A673 (cell line): ENCODE results near the gene APLNR. TPM values are rescaled to one million over a fixed set of nuclear protein-coding genes. Genes with fewer than 3 reads are reported as not detected.

Source experiments
- BruUV-seq: library from RNA; stranded (reverse); fragments of 400-500 nt; replicated peaks from 2 replicates; lab custom pipeline; 2021; lab: Mats Ljungman, UMichigan
- CTCF ChIA-PET: fragments of 300-600 bp; sonication (Branson Sonifier 250); formaldehyde crosslinking; loops from one replicate; lab custom pipeline; 2022; ENCODE audit warnings: antibody characterized with exemption; lab: Charles Lee
- POLR2A ChIA-PET: fragments of 300-600 bp; sonication (Branson Sonifier 250); formaldehyde crosslinking; loops from one replicate; lab custom pipeline; 2022; ENCODE audit warnings: antibody characterized with exemption; ENCODE audit not compliant: low non-redundant PET; lab: Charles Lee
- DNase-seq: peaks from one replicate; pipeline ENCODE4 v3.0.0-alpha.2; 2015; ENCODE audit warnings: low spot score
- H3K27ac ChIP-seq: fragments of 200-600 bp; sonication (generic); 2 replicates; pipeline ENCODE4 v1.5.1; 2016; ENCODE audit warnings: mixed run types, low read depth, mild to moderate bottlenecking, mixed read lengths, antibody characterized with exemption, low read length; ENCODE audit not compliant: poor library complexity, severe bottlenecking
- H3K27me3 ChIP-seq: fragments of 200-600 bp; sonication (generic); replicated peaks from 2 replicates; pipeline ENCODE4 v1.6.1; 2017; ENCODE audit warnings: mixed run types, low read depth, mild to moderate bottlenecking, mixed read lengths, antibody characterized with exemption, low read length; ENCODE audit not compliant: insufficient read depth, poor library complexity
- H3K36me3 ChIP-seq: fragments of 200-600 bp; sonication (generic); 2 replicates; pipeline ENCODE4 v1.6.1; 2016; ENCODE audit warnings: mixed run types, mild to moderate bottlenecking, mixed read lengths, antibody characterized with exemption, low read length; ENCODE audit not compliant: insufficient read depth, poor library complexity, severe bottlenecking
- H3K4me1 ChIP-seq: fragments of 200-600 bp; sonication (generic); 2 replicates; pipeline ENCODE4 v1.6.1; 2017; ENCODE audit warnings: mixed run types, mild to moderate bottlenecking, mixed read lengths, antibody characterized with exemption, low read length; ENCODE audit not compliant: insufficient read depth, poor library complexity, severe bottlenecking
- H3K4me3 ChIP-seq: fragments of 200-600 bp; sonication (generic); 2 replicates; pipeline ENCODE4 v1.5.1; 2016; ENCODE audit warnings: low read depth, mixed run types, mild to moderate bottlenecking, mixed read lengths, low read length; ENCODE audit not compliant: poor library complexity, severe bottlenecking
- H3K9me3 ChIP-seq: fragments of 200-600 bp; sonication (generic); 2 replicates; pipeline ENCODE4 v1.6.1; 2016; ENCODE audit warnings: mixed run types, low read depth, mild to moderate bottlenecking, mixed read lengths, antibody characterized with exemption, low read length; ENCODE audit not compliant: poor library complexity, severe bottlenecking
- CTCF ChIP-seq: fragments of 300-800, 200-600 bp; sonication (generic); conservative IDR thresholded peaks from 2 replicates; pipeline ENCODE4 v1.5.1; 2017; ENCODE audit warnings: low read depth, mild to moderate bottlenecking, antibody characterized with exemption, low read length, moderate library complexity, mixed read lengths
- EZH2 ChIP-seq: fragments of 200-600 bp; sonication (generic); IDR thresholded peaks from 2 replicates; pipeline ENCODE4 v1.6.1; 2017; ENCODE audit warnings: borderline replicate concordance, low read depth, mild to moderate bottlenecking, mixed read lengths, antibody characterized with exemption, low read length; ENCODE audit not compliant: poor library complexity, severe bottlenecking
- intact Hi-C: fragments of 100-400 bp; cut with micrococcal nuclease; formaldehyde crosslinking; loops from one replicate; pipeline ENCODE4 v1.10.0; 2022; ENCODE audit not compliant: unreplicated experiment
- total RNA-seq: library from RNA; stranded (reverse); gene quantifications from 2 replicates; pipeline ENCODE4 v1.2.3, GENCODE V29; 2021

Gene APLNR
- total RNA-seq, 1 experiment from 2014 or later = 0.67 TPM

- intact Hi-C loops = no loop called here
- CTCF ChIA-PET = no interaction called here
- no peaks in the 10 kb centered on the region for H3K27me3 ChIP-seq
- no peaks in the 10 kb centered on the region for H3K9me3 ChIP-seq
- H3K36me3 ChIP-seq = no peaks in the 10 kb centered on the region
- no peak overlapping the region for H3K27ac ChIP-seq
- no peak overlapping the region for H3K4me3 ChIP-seq
- DNase-seq = no peak
- BruUV-seq = no TSS peak
- H3K4me1 ChIP-seq = peaks cover 3% of the 10 kb centered on the region
- POLR2A ChIA-PET = no interaction called here
- TF ChIP-seq EZH2 = no peak
- no peak for TF ChIP-seq CTCF
Observed at GRCh38 chr11:57216463-57216862, 20.6 kb downstream of the APLNR start.

- H3K9me3 ChIP-seq = no peaks in the 10 kb centered on the region
- no peak overlapping the region for H3K27ac ChIP-seq
- intact Hi-C loops = no loop called here
- no peak for DNase-seq
- TF ChIP-seq CTCF = no peak
- TF ChIP-seq EZH2 = no peak
- no peaks in the 10 kb centered on the region for H3K27me3 ChIP-seq
- ChIA-PET CTCF (no interaction called here), POLR2A (no interaction called here)
- H3K4me1 ChIP-seq = peaks cover 3% of the 10 kb centered on the region
- H3K36me3 ChIP-seq = no peaks in the 10 kb centered on the region
- no peak overlapping the region for H3K4me3 ChIP-seq
- BruUV-seq = no TSS peak
Observed at GRCh38 chr11:57214494-57214893, 22.6 kb downstream of the APLNR start.

GRCh38 chr11:57214098-57214417 is 23.0 kb downstream of the APLNR start:
- POLR2A ChIA-PET = no interaction called here
- Histone ChIP-seq H3K27ac (no peak overlapping the region), H3K4me3 (no peak overlapping the region), H3K9me3 (no peaks in the 10 kb centered on the region), H3K27me3 (no peaks in the 10 kb centered on the region), H3K4me1 (peaks cover 3% of the 10 kb centered on the region), H3K36me3 (no peaks in the 10 kb centered on the region)
- intact Hi-C loops = no loop called here
- CTCF ChIA-PET = no interaction called here
- TF ChIP-seq EZH2 (no peak), CTCF (no peak)
- no TSS peak for BruUV-seq
- no peak for DNase-seq
